22Rv1 (cell line): ENCODE data around the gene GTPBP1.

Experiments
- H3K27ac ChIP-seq: fragments of 450-650 bp; 2 replicates; pipeline ENCODE4 v1.5.1; 2017
- ZFX ChIP-seq: fragments of 450-650 bp; IDR thresholded peaks from 2 replicates; pipeline ENCODE4 v1.6.1; 2017; ENCODE audit warnings: antibody characterized with exemption, borderline replicate concordance
- TF ChIP-seq, protein P1 (sequence below): fragments of 450-650 bp; IDR thresholded peaks from 2 replicates; pipeline ENCODE4 v1.5.1; 2017; ENCODE audit warnings: mild to moderate bottlenecking

The GTPBP1 gene

GRCh38 chr22:38712486-38713207 lies 6.9 kb downstream of the GTPBP1 start:
- no peak overlapping the region for H3K27ac ChIP-seq
- TF ChIP-seq, protein P1, sequence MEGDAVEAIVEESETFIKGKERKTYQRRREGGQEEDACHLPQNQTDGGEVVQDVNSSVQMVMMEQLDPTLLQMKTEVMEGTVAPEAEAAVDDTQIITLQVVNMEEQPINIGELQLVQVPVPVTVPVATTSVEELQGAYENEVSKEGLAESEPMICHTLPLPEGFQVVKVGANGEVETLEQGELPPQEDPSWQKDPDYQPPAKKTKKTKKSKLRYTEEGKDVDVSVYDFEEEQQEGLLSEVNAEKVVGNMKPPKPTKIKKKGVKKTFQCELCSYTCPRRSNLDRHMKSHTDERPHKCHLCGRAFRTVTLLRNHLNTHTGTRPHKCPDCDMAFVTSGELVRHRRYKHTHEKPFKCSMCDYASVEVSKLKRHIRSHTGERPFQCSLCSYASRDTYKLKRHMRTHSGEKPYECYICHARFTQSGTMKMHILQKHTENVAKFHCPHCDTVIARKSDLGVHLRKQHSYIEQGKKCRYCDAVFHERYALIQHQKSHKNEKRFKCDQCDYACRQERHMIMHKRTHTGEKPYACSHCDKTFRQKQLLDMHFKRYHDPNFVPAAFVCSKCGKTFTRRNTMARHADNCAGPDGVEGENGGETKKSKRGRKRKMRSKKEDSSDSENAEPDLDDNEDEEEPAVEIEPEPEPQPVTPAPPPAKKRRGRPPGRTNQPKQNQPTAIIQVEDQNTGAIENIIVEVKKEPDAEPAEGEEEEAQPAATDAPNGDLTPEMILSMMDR, result no peak
- TF ChIP-seq ZFX, result no peak

GRCh38 chr22:38713921-38714320 lies 8.2 kb downstream of the GTPBP1 start:
- no peak overlapping the region for H3K27ac ChIP-seq
- TF ChIP-seq, protein P1, result no peak
- no peak for TF ChIP-seq ZFX

GRCh38 chr22:38715176-38715764 lies 9.5 kb downstream of the GTPBP1 start:
- TF ChIP-seq ZFX, result no peak
- TF ChIP-seq, protein P1, result no peak
- no peak overlapping the region for H3K27ac ChIP-seq

GRCh38 chr22:38715852-38716251 lies 10.1 kb downstream of the GTPBP1 start:
- no peak for TF ChIP-seq ZFX
- TF ChIP-seq, protein P1, result no peak
- H3K27ac ChIP-seq, result no peak overlapping the region

DNA sequence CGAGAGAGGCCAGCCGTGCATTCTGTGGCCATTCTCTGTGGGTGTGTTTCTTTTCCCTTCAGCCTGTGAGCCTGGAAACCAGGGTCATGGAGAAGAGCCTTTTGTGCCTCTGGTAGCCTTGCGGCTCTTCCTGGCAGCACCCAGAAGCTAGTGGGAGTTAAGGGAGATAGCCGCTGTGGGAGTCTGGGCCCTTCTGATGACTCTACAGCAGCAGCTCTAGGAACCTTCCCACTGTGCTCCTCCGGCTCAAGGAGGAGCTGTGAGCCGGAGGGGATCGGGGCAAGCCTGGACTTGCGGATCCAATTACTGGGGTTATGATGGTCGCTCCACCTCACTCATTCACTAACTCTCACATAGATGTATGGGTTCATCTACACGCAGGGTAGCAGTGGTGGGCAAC lies 10.5 kb downstream of the GTPBP1 start:
- TF ChIP-seq, protein P1, result no peak
- no peak for TF ChIP-seq ZFX
- H3K27ac ChIP-seq, result no peak overlapping the region

- H3K27ac ChIP-seq, result no peak overlapping the region; the same call in 1 of the 2 replicates
- no peak for TF ChIP-seq ZFX
- TF ChIP-seq, protein P1, result no peak
Observed at GRCh38 chr22:38716826-38717225, 11.1 kb downstream of the GTPBP1 start.

GRCh38 chr22:38717244-38717643 lies 11.5 kb downstream of the GTPBP1 start:
- H3K27ac ChIP-seq, result peak overlapping the region; percentile 49
- TF ChIP-seq, protein P1, result no peak
- no peak for TF ChIP-seq ZFX
